Vagina (tissue), 2 donors: ENCODE measurements around the gene BROX.

Experiments
- POLR2A ChIP-seq, 2 donors: fragments of 450-650 bp; IDR thresholded peaks; one replicate each; pipeline ENCODE4 v1.6.1; 2017; ENCODE audit warnings: antibody characterized with exemption in 2 of 2, mild to moderate bottlenecking in 2 of 2, moderate library complexity in 2 of 2
- POLR2AphosphoS5 ChIP-seq, 2 donors: sonication (generic); formaldehyde crosslinking; IDR thresholded peaks; one replicate each; pipeline ENCODE4 v1.9.0; 2017; ENCODE audit warnings: antibody characterized with exemption in 2 of 2, mild to moderate bottlenecking in 2 of 2, low read depth in 1 of 2; ENCODE audit not compliant: insufficient read depth in 1 of 2
- TF ChIP-seq, protein P1 (sequence below), 3 experiments: fragments of 450-650 bp in 2 of 3; fragments of 200-600 bp in 1 of 3; sonication (generic) in 1 of 3; IDR thresholded peaks; one replicate each; pipeline ENCODE4 v1.5.1; 2017 to 2019; ENCODE audit warnings: antibody characterized with exemption in 3 of 3, mild to moderate bottlenecking in 2 of 3, moderate library complexity in 2 of 3

DNA sequence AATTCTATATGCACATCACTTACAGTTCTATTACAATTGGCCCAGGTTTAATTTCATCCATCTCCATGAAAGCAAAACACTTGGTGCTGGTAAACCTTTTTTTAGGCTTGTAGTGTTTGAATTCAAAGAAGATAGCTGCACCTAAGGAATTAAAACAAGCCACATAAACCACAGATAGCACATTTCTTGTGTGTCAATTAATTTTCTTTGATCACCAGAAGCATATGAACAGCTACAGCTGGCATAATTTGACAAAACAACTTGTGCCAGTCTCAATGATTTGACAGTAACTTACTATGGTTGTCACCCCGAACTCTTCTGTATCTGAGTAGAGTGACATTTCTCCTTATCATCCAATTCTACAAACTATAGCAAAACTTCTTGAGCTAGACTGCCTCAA, 42.3 kb upstream of the BROX start:
- TF ChIP-seq, protein P1, sequence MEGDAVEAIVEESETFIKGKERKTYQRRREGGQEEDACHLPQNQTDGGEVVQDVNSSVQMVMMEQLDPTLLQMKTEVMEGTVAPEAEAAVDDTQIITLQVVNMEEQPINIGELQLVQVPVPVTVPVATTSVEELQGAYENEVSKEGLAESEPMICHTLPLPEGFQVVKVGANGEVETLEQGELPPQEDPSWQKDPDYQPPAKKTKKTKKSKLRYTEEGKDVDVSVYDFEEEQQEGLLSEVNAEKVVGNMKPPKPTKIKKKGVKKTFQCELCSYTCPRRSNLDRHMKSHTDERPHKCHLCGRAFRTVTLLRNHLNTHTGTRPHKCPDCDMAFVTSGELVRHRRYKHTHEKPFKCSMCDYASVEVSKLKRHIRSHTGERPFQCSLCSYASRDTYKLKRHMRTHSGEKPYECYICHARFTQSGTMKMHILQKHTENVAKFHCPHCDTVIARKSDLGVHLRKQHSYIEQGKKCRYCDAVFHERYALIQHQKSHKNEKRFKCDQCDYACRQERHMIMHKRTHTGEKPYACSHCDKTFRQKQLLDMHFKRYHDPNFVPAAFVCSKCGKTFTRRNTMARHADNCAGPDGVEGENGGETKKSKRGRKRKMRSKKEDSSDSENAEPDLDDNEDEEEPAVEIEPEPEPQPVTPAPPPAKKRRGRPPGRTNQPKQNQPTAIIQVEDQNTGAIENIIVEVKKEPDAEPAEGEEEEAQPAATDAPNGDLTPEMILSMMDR (IDR thresholded peaks at IDR 0.05), result no peak
- TF ChIP-seq POLR2AphosphoS5 (IDR thresholded peaks at IDR 0.05; ENCODE audit: insufficient read depth in 1 of 2, low read depth in 1 of 2), result no peak
- no peak for TF ChIP-seq POLR2A (IDR thresholded peaks at IDR 0.05)
